GM19452 (cell line): Measurements from ENCODE around the gene ENPP5.

Experiments used
- ATAC-seq: cut with Tn5 transposase; IDR thresholded peaks from one replicate; pipeline ENCODE4 v1.9.1; 2021; ENCODE audit not compliant: unreplicated experiment

Gene ENPP5

GRCh38 chr6:46115634-46116033 lies 55.1 kb downstream of the ENPP5 start:
- no peak for ATAC-seq

DNA sequence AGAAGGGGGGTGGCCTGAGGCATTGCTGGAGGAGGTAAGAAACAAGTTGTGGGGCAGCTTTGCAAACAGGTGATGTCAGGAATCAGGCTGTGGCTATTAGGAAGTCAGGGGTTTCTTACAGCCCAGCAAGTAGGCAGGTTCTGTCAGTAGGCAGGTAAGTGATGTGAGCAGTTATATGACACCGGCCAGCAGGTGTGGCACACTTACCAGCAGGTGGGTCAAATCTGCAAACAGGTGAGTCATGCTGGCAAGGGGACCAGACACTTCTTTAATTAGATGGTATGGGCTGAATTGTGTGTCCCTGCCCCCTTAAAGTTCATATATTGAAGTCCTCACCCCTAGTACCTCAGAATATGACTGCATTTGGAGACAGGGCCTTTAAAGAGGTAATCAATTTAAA lies 57.4 kb downstream of the ENPP5 start:
- ATAC-seq, result no peak
